GM10266 (cell line): ENCODE data around the gene LARP1B.

Experiments used
- DNase-seq: peaks from one replicate; pipeline ENCODE4 v3.0.0; 2012; ENCODE audit errors: extremely low spot score
- CTCF ChIP-seq: IDR thresholded peaks from 2 replicates; pipeline ENCODE4 v1.5.1; 2012; ENCODE audit warnings: mild to moderate bottlenecking, low read depth; ENCODE audit not compliant: control insufficient read depth, insufficient read depth; ENCODE audit errors: missing control alignments

LARP1B gene

GRCh38 chr4:128123036-128123435 lies 61.9 kb downstream of the LARP1B start:
- TF ChIP-seq CTCF: no peak
- DNase-seq: no peak

- no peak for TF ChIP-seq CTCF
- DNase-seq: no peak
Measured at GRCh38 chr4:128130621-128131020, 69.5 kb downstream of the LARP1B start.

GRCh38 chr4:128134925-128135324 lies 73.8 kb downstream of the LARP1B start:
- DNase-seq: no peak
- TF ChIP-seq CTCF: no peak

- no peak for DNase-seq
- TF ChIP-seq CTCF: no peak
Measured at GRCh38 chr4:128135391-128135790, 74.3 kb downstream of the LARP1B start.

- DNase-seq: no peak
- no peak for TF ChIP-seq CTCF
Measured at GRCh38 chr4:128141866-128142265, 80.8 kb downstream of the LARP1B start.

GRCh38 chr4:128145727-128146126 lies 84.6 kb downstream of the LARP1B start:
- TF ChIP-seq CTCF: no peak
- no peak for DNase-seq

- TF ChIP-seq CTCF: no peak
- DNase-seq: no peak
Measured at GRCh38 chr4:128153800-128154199, 92.7 kb downstream of the LARP1B start.
